ENCODE data around the gene PPM1M. TPM values are rescaled to one million over a fixed set of nuclear protein-coding genes. Genes with fewer than 3 reads are reported as not detected.

The PPM1M gene
- total and polyA plus RNA-seq, 10 of the 15 experiments (the other 5 are each of a cell fraction or from before 2014, with no cell fraction given): 7.3 to 24.8 (median 15.8) TPM

DNA sequence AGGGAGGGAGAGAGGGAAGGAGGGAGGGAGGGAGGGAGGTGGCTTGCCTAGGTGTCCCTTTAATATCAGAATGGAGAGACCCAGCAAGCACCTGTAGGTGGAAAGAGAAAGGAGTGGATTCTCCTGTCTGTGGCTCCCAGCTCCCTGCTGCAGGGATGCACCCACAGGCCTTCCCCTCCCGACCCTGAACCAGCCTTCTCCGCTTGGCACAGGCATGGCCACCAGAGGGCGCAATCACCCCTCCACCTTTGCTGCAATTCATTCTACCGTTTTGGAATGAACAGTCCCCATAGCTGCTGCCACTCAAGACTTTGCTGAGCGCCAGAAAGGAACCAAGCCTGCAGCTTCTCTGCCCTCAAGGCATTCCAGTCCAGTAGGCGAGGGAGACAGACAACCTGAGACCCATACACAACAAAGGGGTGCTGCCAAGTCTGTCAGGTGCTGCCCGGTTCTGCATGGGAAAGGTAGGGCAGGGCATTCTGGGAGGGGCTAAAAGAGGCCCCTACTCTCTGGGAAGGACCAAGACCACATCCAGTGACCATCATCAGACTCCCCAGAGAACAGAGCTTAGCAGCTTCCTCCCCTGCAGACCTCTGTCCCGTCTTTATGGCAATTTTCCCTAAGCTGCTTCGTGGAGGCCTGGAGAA is 25.1 kb upstream of the PPM1M start (continued):
- TF ChIP-seq, protein P1, sequence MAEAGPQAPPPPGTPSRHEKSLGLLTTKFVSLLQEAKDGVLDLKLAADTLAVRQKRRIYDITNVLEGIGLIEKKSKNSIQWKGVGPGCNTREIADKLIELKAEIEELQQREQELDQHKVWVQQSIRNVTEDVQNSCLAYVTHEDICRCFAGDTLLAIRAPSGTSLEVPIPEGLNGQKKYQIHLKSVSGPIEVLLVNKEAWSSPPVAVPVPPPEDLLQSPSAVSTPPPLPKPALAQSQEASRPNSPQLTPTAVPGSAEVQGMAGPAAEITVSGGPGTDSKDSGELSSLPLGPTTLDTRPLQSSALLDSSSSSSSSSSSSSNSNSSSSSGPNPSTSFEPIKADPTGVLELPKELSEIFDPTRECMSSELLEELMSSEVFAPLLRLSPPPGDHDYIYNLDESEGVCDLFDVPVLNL (IDR thresholded peaks at IDR 0.05; ENCODE audit: low read depth, low read length): no peak
- no peak for TF ChIP-seq EGR1 (IDR thresholded peaks at IDR 0.05; ENCODE audit: borderline replicate concordance in 1 of 2, low read depth in 2 of 2, low read length in 2 of 2)
- TF ChIP-seq, protein P2, sequence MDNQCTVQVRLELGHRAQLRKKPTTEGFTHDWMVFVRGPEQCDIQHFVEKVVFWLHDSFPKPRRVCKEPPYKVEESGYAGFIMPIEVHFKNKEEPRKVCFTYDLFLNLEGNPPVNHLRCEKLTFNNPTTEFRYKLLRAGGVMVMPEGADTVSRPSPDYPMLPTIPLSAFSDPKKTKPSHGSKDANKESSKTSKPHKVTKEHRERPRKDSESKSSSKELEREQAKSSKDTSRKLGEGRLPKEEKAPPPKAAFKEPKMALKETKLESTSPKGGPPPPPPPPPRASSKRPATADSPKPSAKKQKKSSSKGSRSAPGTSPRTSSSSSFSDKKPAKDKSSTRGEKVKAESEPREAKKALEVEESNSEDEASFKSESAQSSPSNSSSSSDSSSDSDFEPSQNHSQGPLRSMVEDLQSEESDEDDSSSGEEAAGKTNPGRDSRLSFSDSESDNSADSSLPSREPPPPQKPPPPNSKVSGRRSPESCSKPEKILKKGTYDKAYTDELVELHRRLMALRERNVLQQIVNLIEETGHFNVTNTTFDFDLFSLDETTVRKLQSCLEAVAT (IDR thresholded peaks at IDR 0.05): no peak
- no peak for TF ChIP-seq MTA3 (IDR thresholded peaks at IDR 0.05; ENCODE audit: borderline replicate concordance, low read length)
- TF ChIP-seq ZSCAN29 (IDR thresholded peaks at IDR 0.05): no peak
- no peak for TF ChIP-seq SMAD5 (IDR thresholded peaks at IDR 0.05; ENCODE audit: low read depth)
- TF ChIP-seq, protein P3, sequence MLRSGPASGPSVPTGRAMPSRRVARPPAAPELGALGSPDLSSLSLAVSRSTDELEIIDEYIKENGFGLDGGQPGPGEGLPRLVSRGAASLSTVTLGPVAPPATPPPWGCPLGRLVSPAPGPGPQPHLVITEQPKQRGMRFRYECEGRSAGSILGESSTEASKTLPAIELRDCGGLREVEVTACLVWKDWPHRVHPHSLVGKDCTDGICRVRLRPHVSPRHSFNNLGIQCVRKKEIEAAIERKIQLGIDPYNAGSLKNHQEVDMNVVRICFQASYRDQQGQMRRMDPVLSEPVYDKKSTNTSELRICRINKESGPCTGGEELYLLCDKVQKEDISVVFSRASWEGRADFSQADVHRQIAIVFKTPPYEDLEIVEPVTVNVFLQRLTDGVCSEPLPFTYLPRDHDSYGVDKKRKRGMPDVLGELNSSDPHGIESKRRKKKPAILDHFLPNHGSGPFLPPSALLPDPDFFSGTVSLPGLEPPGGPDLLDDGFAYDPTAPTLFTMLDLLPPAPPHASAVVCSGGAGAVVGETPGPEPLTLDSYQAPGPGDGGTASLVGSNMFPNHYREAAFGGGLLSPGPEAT (IDR thresholded peaks at IDR 0.05; ENCODE audit: low read depth): no peak
- TF ChIP-seq ZNF24 (IDR thresholded peaks at IDR 0.05): no peak
- TF ChIP-seq, protein P4, sequence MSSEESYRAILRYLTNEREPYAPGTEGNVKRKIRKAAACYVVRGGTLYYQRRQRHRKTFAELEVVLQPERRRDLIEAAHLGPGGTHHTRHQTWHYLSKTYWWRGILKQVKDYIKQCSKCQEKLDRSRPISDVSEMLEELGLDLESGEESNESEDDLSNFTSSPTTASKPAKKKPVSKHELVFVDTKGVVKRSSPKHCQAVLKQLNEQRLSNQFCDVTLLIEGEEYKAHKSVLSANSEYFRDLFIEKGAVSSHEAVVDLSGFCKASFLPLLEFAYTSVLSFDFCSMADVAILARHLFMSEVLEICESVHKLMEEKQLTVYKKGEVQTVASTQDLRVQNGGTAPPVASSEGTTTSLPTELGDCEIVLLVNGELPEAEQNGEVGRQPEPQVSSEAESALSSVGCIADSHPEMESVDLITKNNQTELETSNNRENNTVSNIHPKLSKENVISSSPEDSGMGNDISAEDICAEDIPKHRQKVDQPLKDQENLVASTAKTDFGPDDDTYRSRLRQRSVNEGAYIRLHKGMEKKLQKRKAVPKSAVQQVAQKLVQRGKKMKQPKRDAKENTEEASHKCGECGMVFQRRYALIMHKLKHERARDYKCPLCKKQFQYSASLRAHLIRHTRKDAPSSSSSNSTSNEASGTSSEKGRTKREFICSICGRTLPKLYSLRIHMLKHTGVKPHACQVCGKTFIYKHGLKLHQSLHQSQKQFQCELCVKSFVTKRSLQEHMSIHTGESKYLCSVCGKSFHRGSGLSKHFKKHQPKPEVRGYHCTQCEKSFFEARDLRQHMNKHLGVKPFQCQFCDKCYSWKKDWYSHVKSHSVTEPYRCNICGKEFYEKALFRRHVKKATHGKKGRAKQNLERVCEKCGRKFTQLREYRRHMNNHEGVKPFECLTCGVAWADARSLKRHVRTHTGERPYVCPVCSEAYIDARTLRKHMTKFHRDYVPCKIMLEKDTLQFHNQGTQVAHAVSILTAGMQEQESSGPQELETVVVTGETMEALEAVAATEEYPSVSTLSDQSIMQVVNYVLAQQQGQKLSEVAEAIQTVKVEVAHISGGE (CRISPR knock-in tag; IDR thresholded peaks at IDR 0.05): no peak
- no peak for TF ChIP-seq SREBF1 (IDR thresholded peaks at IDR 0.05; ENCODE audit: low read length)
- no peak for TF ChIP-seq SMAD1 (IDR thresholded peaks at IDR 0.05; ENCODE audit: low read depth, partially characterized antibody)
- no peak for TF ChIP-seq BMI1 (IDR thresholded peaks at IDR 0.05; ENCODE audit: borderline replicate concordance)
- no peak for TF ChIP-seq POLR2A (IDR thresholded peaks at IDR 0.05; ENCODE audit: low read depth, low read length)
- TF ChIP-seq PAX5 (IDR thresholded peaks at IDR 0.05; ENCODE audit: borderline replicate concordance, low read depth, low read length): no peak
- no peak for TF ChIP-seq DPF2 (IDR thresholded peaks at IDR 0.05)
- 0 out of 2 replicates have a peak, but pooled peaks have one; percentile 7 for TF ChIP-seq MXI1 (IDR thresholded peaks at IDR 0.05; ENCODE audit: low read depth, low read length)
